K562 (cell line): Measurements from ENCODE around the gene ANO10. TPM values are rescaled to one million over a fixed set of nuclear protein-coding genes. Genes with fewer than 3 reads are reported as not detected.

Experiments
- ATAC-seq: fragments of 200-7000 bp; cut with Tn5 transposase; 3 replicates; pipeline ENCODE4 v1.9.1; 2020; ENCODE audit warnings: moderate library complexity
- BruUV-seq: library from RNA; stranded (reverse); fragments of 400-500 nt; replicated peaks from 2 replicates; lab custom pipeline; 2021; lab: Mats Ljungman, UMichigan
- CTCF ChIA-PET: fragments of 300-600 bp; formaldehyde crosslinking; extraction: SDS; loops from one replicate; lab custom pipeline; 2021; ENCODE audit warnings: low intra/inter-chr PET ratio; lab: Yijun Ruan, JAX
- POLR2A ChIA-PET: fragments of 300-600, 350-650 bp; sonication (Branson Sonifier 250); formaldehyde crosslinking; extraction: SDS; loops from one replicate; lab custom pipeline; 2021; ENCODE audit warnings: antibody characterized with exemption, inconsistent platforms; lab: Yijun Ruan, JAX
- DNase-seq, 4 experiments: peaks; one replicate each; pipeline versions ENCODE4 v3.0.0 to v3.0.0-alpha.2; 2011 to 2018; ENCODE audit warnings: low spot score in 3 of 4, mixed read lengths in 3 of 4; ENCODE audit errors: extremely low read depth in 1 of 4
- FAIRE-seq: peaks from 2 replicates; lab custom pipeline; 2011; peaks lifted over from hg19 to GRCh38; lab: Jason Lieb, UNC
- H2AFZ ChIP-seq: 2 replicates; pipeline ENCODE4 v1.6.0; 2011; ENCODE audit warnings: low read depth, low read length, control low read depth, inconsistent platforms
- H3K27ac ChIP-seq: fragments of 200-600 bp; 3 replicates; pipeline ENCODE4 v1.8.0; 2011; ENCODE audit warnings: low read depth, mild to moderate bottlenecking, control low read depth, inconsistent platforms, low read length, moderate library complexity, mixed read lengths; ENCODE audit errors: extremely low read depth
- H3K27me3 ChIP-seq, 2 experiments: fragments of 300-600 bp in 1 of 2; 2 replicates in 1 of 2; 3 replicates in 1 of 2; pipeline versions ENCODE4 v1.6.0 to v1.8.0; 2011; ENCODE audit warnings: inconsistent platforms in 2 of 2, low read length in 2 of 2, mild to moderate bottlenecking in 1 of 2, mixed read lengths in 1 of 2, moderate library complexity in 1 of 2; ENCODE audit not compliant: control insufficient read depth in 2 of 2, insufficient read depth in 2 of 2
- H3K36me3 ChIP-seq: fragments of 300-600 bp; 3 replicates; pipeline ENCODE4 v1.8.0; 2011; ENCODE audit warnings: mild to moderate bottlenecking, low read length, inconsistent platforms; ENCODE audit not compliant: control insufficient read depth, insufficient read depth
- H3K4me1 ChIP-seq, 2 experiments: fragments of 200-600 bp in 1 of 2; replicated peaks in 1 of 2; 2 replicates in 1 of 2; 3 replicates in 1 of 2; pipeline versions ENCODE4 v1.5.1 to v1.8.0; 2011; ENCODE audit warnings: inconsistent platforms in 2 of 2, low read length in 2 of 2, mild to moderate bottlenecking in 1 of 2, mixed read lengths in 1 of 2, moderate library complexity in 1 of 2; ENCODE audit not compliant: control insufficient read depth in 2 of 2, insufficient read depth in 2 of 2
- H3K4me2 ChIP-seq: 2 replicates; pipeline ENCODE4 v1.6.1; 2011; ENCODE audit warnings: low read length, control low read depth, inconsistent platforms, mixed read lengths; ENCODE audit not compliant: insufficient read depth
- H3K4me3 ChIP-seq: fragments of 200-600 bp; sonication (generic), shearing (Covaris generic); 2 replicates; pipeline ENCODE4 v1.5.1; 2016; ENCODE audit warnings: control low read depth, inconsistent platforms
- H3K79me2 ChIP-seq: fragments of 200-600 bp; 3 replicates; pipeline ENCODE4 v1.8.0; 2011; ENCODE audit warnings: low read length, inconsistent platforms; ENCODE audit not compliant: control insufficient read depth, insufficient read depth
- H3K9ac ChIP-seq, 2 experiments: 2 replicates each; pipeline versions ENCODE4 v1.6.0 to v1.6.1; 2011; ENCODE audit warnings: low read depth in 2 of 2, low read length in 2 of 2, control low read depth in 1 of 2, inconsistent platforms in 1 of 2, mild to moderate bottlenecking in 1 of 2, mixed read lengths in 1 of 2; ENCODE audit not compliant: insufficient read depth in 1 of 2
- H3K9me1 ChIP-seq: one replicate; pipeline ENCODE4 v1.6.0; 2011; ENCODE audit warnings: inconsistent platforms, mild to moderate bottlenecking, low read length, moderate library complexity; ENCODE audit not compliant: control insufficient read depth, insufficient read depth
- H3K9me3 ChIP-seq: replicated peaks from 2 replicates; pipeline ENCODE4 v1.5.1; 2011; ENCODE audit warnings: low read depth, low read length, inconsistent platforms; ENCODE audit not compliant: control insufficient read depth, insufficient read depth
- H4K20me1 ChIP-seq: replicated peaks from 2 replicates; pipeline ENCODE4 v1.6.1; 2011; ENCODE audit warnings: low read length, inconsistent platforms, mixed read lengths; ENCODE audit not compliant: control insufficient read depth, insufficient read depth
- BDP1 ChIP-seq: IDR thresholded peaks from 3 replicates; pipeline ENCODE4 v1.6.1; 2011; ENCODE audit not compliant: insufficient read length, insufficient read depth
- BHLHE40 ChIP-seq: IDR thresholded peaks from 2 replicates; pipeline ENCODE4 v1.6.1; 2011; ENCODE audit warnings: low read length, improper control_type of control experiment
- DNMT1 ChIP-seq: fragments of 450-650 bp; IDR thresholded peaks from 2 replicates; pipeline ENCODE4 v1.6.1; 2016; ENCODE audit warnings: antibody characterized with exemption, mild to moderate bottlenecking
- ERF ChIP-seq: fragments of 450-650 bp; formaldehyde crosslinking; IDR thresholded peaks from 2 replicates; pipeline ENCODE4 v1.4.0; 2020; ENCODE audit warnings: mild to moderate bottlenecking, mixed read lengths
- KLF1 ChIP-seq: fragments of 450-650 bp; IDR thresholded peaks from 2 replicates; pipeline ENCODE4 v1.6.1; 2016; ENCODE audit warnings: missing genetic modification characterization, missing compliant biosample characterization
- KLF13 ChIP-seq: fragments of 450-650 bp; IDR thresholded peaks from 2 replicates; pipeline ENCODE4 v1.6.1; 2016; ENCODE audit warnings: missing genetic modification characterization, low read depth, mild to moderate bottlenecking, missing compliant biosample characterization, moderate library complexity, borderline replicate concordance
- RB1 ChIP-seq: fragments of 450-650 bp; IDR thresholded peaks from 2 replicates; pipeline ENCODE4 v1.6.1; 2017; ENCODE audit warnings: low read depth, mild to moderate bottlenecking
- RBM34 ChIP-seq: fragments of 200-400 bp; formaldehyde crosslinking; IDR thresholded peaks from 2 replicates; pipeline ENCODE4 v1.6.1; 2018; ENCODE audit warnings: low read length, borderline replicate concordance; ENCODE audit not compliant: insufficient read depth
- RFX1 ChIP-seq: fragments of 450-650 bp; IDR thresholded peaks from 2 replicates; pipeline ENCODE4 v1.6.1; 2016; ENCODE audit warnings: mild to moderate bottlenecking, moderate library complexity
- SMAD2 ChIP-seq: fragments of 150-350 bp; IDR thresholded peaks from 2 replicates; pipeline ENCODE4 v1.6.1; 2014; ENCODE audit warnings: low read depth, mild to moderate bottlenecking, low read length
- SOX6 ChIP-seq: fragments of 450-650 bp; IDR thresholded peaks from 2 replicates; pipeline ENCODE4 v1.6.1; 2014; ENCODE audit warnings: mild to moderate bottlenecking
- SRSF1 ChIP-seq: fragments of 200-400 bp; formaldehyde crosslinking; IDR thresholded peaks from 2 replicates; pipeline ENCODE4 v1.6.1; 2017; ENCODE audit warnings: mild to moderate bottlenecking, low read depth, low read length, moderate library complexity
- ZNF140 ChIP-seq: fragments of 250-450 bp; sonication (Bioruptor Pico); IDR thresholded peaks from 2 replicates; pipeline ENCODE4 v1.8.0; 2021; ENCODE audit warnings: moderate library complexity, mild to moderate bottlenecking, inconsistent platforms
- ZNF175 ChIP-seq: fragments of 200-800 bp; sonication (Bioruptor generic); IDR thresholded peaks from 2 replicates; pipeline ENCODE4 v1.6.1; 2016; ENCODE audit warnings: low read depth, mild to moderate bottlenecking, missing genetic modification characterization, missing compliant biosample characterization
- ZNF232 ChIP-seq: sonication (generic); formaldehyde crosslinking; IDR thresholded peaks from 2 replicates; pipeline ENCODE4 v1.8.0; 2022; ENCODE audit warnings: mild to moderate bottlenecking, missing genetic modification reagents
- WGBS: fragments of 100-300 bp; shearing (Covaris generic); methylation state at CpG from one replicate; pipeline ENCODE4 v1.1.6; 2016; ENCODE audit warnings: low coverage, mixed read lengths; ENCODE audit not compliant: insufficient coverage; ENCODE audit errors: missing lambda C conversion rate; 5-methylcytosine and 5-hydroxymethylcytosine counted together
- in situ Hi-C: fragments of 300-500 bp; cut with MboI; formaldehyde crosslinking; loops from 4 replicates; pipeline ENCODE4 v1.15.0; 2018; ENCODE audit warnings: inconsistent platforms, mixed read lengths
- intact Hi-C: fragments of 100-400 bp; cut with micrococcal nuclease; formaldehyde crosslinking; loops from 2 replicates; pipeline ENCODE4 v1.14.2; 2022
- polyA plus RNA-seq, 8 experiments: library from polyadenylated mRNA; depleted of rRNA in 4 of 8; stranded (reverse) in 5 of 8; unstranded in 3 of 8; fragments of >200 nt; fragmentation: Nextera tagmentation in 2 of 8; fragmentation: Illumina TruSeq in 1 of 8; extraction: Ambion mirVana in 2 of 8; extraction: Trizol in 1 of 8; gene quantifications; 2 replicates each; pipeline versions ENCODE4 v1.2.1 to v1.2.3, GENCODE V29; 2011 to 2014; ENCODE audit warnings: inconsistent platforms in 1 of 8, missing spikeins in 1 of 8
- total RNA-seq, 7 experiments: library from RNA; depleted of rRNA in 6 of 7; stranded (reverse); fragments of >200 nt in 6 of 7; fragmentation: Illumina TruSeq in 2 of 7; extraction: Trizol in 2 of 7; gene quantifications; 2 replicates each; pipeline versions ENCODE4 v1.2.1 to v1.2.3, GENCODE V29; 2011 to 2021; ENCODE audit warnings: low replicate concordance in 1 of 7
- TF ChIP-seq, protein P1 (sequence below): fragments of 250-450 bp; sonication (Bioruptor Pico); IDR thresholded peaks from 2 replicates; pipeline ENCODE4 v1.4.0; 2020; ENCODE audit warnings: mild to moderate bottlenecking, moderate library complexity, borderline replicate concordance
- TF ChIP-seq, protein P2 (sequence below), 2 experiments: IDR thresholded peaks in 1 of 2; conservative IDR thresholded peaks in 1 of 2; 2 replicates each; pipeline ENCODE4 v1.6.1; 2016; ENCODE audit warnings: low read depth in 2 of 2, mild to moderate bottlenecking in 1 of 2, missing compliant biosample characterization in 1 of 2, missing genetic modification characterization in 1 of 2, moderate library complexity in 1 of 2

Gene ANO10
- total and polyA plus RNA-seq, 9 of the 15 experiments (the other 6 are each of a cell fraction or from before 2014, with no cell fraction given), result 6.4 to 46.0 (median 32.3) TPM

DNA sequence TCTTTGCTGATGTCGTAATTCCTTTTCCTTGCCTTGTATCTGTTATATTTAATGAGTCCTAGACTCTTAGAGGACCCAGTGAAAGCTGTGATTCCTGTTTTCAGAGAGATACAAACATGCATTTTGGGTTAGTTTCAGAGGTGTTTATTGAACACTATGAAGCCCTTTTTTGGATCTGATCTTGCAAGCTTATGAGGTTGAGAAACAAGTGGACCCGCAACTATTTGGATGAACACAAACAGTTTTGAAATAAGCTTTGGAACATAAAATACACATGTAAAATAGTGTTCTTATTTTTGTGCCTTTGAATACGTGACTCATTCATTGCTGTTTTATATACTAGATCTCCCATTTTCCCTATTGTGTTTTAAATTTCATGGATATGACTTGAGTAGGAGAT lies 302.0 kb downstream of the ANO10 start:
- no TSS peak for BruUV-seq
- ATAC-seq (no peak), FAIRE-seq (no peak), DNase-seq (no peak)
- no peak overlapping the region for H3K4me2 ChIP-seq
- POLR2A ChIA-PET, result interaction anchor here (1.6 to 1.7 kb wide), 2 partner anchors 9 kb away, joined by 6 read pairs; no protein-coding TSS in a partner anchor
- H3K9me3 ChIP-seq, result no peaks in the 10 kb centered on the region
- H3K4me1 ChIP-seq, result no peaks in the 10 kb centered on the region
- no peak overlapping the region for H2AFZ ChIP-seq
- no peak overlapping the region for H3K9ac ChIP-seq
- in situ Hi-C loops, result no loop called here
- intact Hi-C loops, result no loop called here
- TF ChIP-seq DNMT1 (no peak), ZNF232 (CRISPR knock-in tag) (no peak), ZNF140 (CRISPR knock-in tag) (no peak), SOX6 (no peak), RB1 (no peak), SRSF1 (no peak), RBM34 (no peak), BDP1 (no peak), SMAD2 (no peak), BHLHE40 (no peak), RFX1 (no peak), ZNF175 (CRISPR knock-in tag) (no peak), KLF13 (tag) (no peak), ERF (CRISPR knock-in tag) (no peak), KLF1 (tag) (no peak)
- TF ChIP-seq, protein P1, sequence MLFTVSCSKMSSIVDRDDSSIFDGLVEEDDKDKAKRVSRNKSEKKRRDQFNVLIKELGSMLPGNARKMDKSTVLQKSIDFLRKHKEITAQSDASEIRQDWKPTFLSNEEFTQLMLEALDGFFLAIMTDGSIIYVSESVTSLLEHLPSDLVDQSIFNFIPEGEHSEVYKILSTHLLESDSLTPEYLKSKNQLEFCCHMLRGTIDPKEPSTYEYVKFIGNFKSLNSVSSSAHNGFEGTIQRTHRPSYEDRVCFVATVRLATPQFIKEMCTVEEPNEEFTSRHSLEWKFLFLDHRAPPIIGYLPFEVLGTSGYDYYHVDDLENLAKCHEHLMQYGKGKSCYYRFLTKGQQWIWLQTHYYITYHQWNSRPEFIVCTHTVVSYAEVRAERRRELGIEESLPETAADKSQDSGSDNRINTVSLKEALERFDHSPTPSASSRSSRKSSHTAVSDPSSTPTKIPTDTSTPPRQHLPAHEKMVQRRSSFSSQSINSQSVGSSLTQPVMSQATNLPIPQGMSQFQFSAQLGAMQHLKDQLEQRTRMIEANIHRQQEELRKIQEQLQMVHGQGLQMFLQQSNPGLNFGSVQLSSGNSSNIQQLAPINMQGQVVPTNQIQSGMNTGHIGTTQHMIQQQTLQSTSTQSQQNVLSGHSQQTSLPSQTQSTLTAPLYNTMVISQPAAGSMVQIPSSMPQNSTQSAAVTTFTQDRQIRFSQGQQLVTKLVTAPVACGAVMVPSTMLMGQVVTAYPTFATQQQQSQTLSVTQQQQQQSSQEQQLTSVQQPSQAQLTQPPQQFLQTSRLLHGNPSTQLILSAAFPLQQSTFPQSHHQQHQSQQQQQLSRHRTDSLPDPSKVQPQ (CRISPR knock-in tag), result no peak
- TF ChIP-seq, protein P2, sequence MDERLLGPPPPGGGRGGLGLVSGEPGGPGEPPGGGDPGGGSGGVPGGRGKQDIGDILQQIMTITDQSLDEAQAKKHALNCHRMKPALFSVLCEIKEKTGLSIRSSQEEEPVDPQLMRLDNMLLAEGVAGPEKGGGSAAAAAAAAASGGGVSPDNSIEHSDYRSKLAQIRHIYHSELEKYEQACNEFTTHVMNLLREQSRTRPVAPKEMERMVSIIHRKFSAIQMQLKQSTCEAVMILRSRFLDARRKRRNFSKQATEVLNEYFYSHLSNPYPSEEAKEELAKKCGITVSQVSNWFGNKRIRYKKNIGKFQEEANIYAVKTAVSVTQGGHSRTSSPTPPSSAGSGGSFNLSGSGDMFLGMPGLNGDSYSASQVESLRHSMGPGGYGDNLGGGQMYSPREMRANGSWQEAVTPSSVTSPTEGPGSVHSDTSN (CRISPR knock-in tag; IDR thresholded peaks at IDR 0.05; ENCODE audit: low read depth), result no peak
- TF ChIP-seq, protein P2 (tag; conservative IDR thresholded peaks at IDR 0.05; ENCODE audit: low read depth), result no peak
- H4K20me1 ChIP-seq, result peaks cover 3% of the 10 kb centered on the region; the same call in 1 of the 2 replicates
- no peaks in the 10 kb centered on the region; a peak in 1 of 5 replicates for H3K27me3 ChIP-seq
- 91% methylated on average over 3 of the region's 3 CpGs for WGBS
- no peak overlapping the region for H3K4me3 ChIP-seq
- H3K36me3 ChIP-seq, result no peaks in the 10 kb centered on the region
- H3K9me1 ChIP-seq, result no peaks in the 10 kb centered on the region
- H3K79me2 ChIP-seq, result peaks cover 7% of the 10 kb centered on the region; the same call in 1 of the 3 replicates
- CTCF ChIA-PET, result no interaction called here
- no peak overlapping the region for H3K27ac ChIP-seq
